SK-N-SH treated with all-trans-retinoic acid at 6 μM for 48 hours (cell line): ENCODE measurements around the gene MED15.
"Not testable (repeated sequence)": the region's sequence is repeated elsewhere in the genome, so short reads cannot be mapped to it uniquely, and the experiment has no call there.

Experiments
- ATAC-seq: fragments of 200-7000 bp; cut with Tn5 transposase; 3 replicates; pipeline ENCODE4 v1.9.1; 2020; ENCODE audit warnings: mild to moderate bottlenecking, moderate library complexity
- ARNTL ChIP-seq: fragments of 450-650 bp; formaldehyde crosslinking; IDR thresholded peaks from 2 replicates; pipeline ENCODE4 v1.5.0; 2020; ENCODE audit warnings: low read depth, mild to moderate bottlenecking, moderate library complexity, borderline replicate concordance
- CREB5 ChIP-seq: fragments of 250-450 bp; sonication (Bioruptor Pico); IDR thresholded peaks from 2 replicates; pipeline ENCODE4 v1.5.1; 2020; ENCODE audit warnings: low read depth, mild to moderate bottlenecking, moderate library complexity
- CSDC2 ChIP-seq: fragments of 250-450 bp; sonication (Bioruptor Pico); IDR thresholded peaks from 2 replicates; pipeline ENCODE4 v1.5.0; 2020; ENCODE audit warnings: mild to moderate bottlenecking, moderate library complexity
- ESRRG ChIP-seq: fragments of 250-450 bp; sonication (Bioruptor Pico); IDR thresholded peaks from 2 replicates; pipeline ENCODE4 v1.6.1; 2021; ENCODE audit warnings: mild to moderate bottlenecking
- ISL1 ChIP-seq: fragments of 250-450 bp; sonication (Bioruptor Pico); IDR thresholded peaks from 2 replicates; pipeline ENCODE4 v2.1.2; 2022; ENCODE audit warnings: mild to moderate bottlenecking, moderate library complexity
- OSR1 ChIP-seq: fragments of 250-450 bp; sonication (Bioruptor Pico); IDR thresholded peaks from 2 replicates; pipeline ENCODE4 v1.8.0; 2022; ENCODE audit warnings: moderate library complexity, mild to moderate bottlenecking, inconsistent platforms
- PATZ1 ChIP-seq: fragments of 250-450 bp; sonication (Bioruptor Pico); IDR thresholded peaks from 2 replicates; pipeline ENCODE4 v1.8.0; 2020; ENCODE audit warnings: mild to moderate bottlenecking, moderate library complexity, borderline replicate concordance
- POU6F1 ChIP-seq: fragments of 250-450 bp; sonication (Bioruptor Pico); IDR thresholded peaks from 2 replicates; pipeline ENCODE4 v1.8.0; 2021; ENCODE audit warnings: low read depth, mild to moderate bottlenecking, moderate library complexity, borderline replicate concordance
- PPARA ChIP-seq: fragments of 250-450 bp; sonication (Bioruptor Pico); IDR thresholded peaks from 2 replicates; pipeline ENCODE4 v1.5.0; 2020; ENCODE audit warnings: mild to moderate bottlenecking, borderline replicate concordance
- RARB ChIP-seq: fragments of 250-450 bp; sonication (Bioruptor Pico); IDR thresholded peaks from 2 replicates; pipeline ENCODE4 v1.8.0; 2021; ENCODE audit warnings: mild to moderate bottlenecking, moderate library complexity
- SNAI2 ChIP-seq: fragments of 250-450 bp; sonication (Bioruptor Pico); IDR thresholded peaks from 2 replicates; pipeline ENCODE4 v1.5.0; 2020; ENCODE audit warnings: mild to moderate bottlenecking, moderate library complexity
- TCF4 ChIP-seq: fragments of 250-450 bp; sonication (Bioruptor Pico); IDR thresholded peaks from 2 replicates; pipeline ENCODE4 v1.8.0; 2021; ENCODE audit warnings: mild to moderate bottlenecking, moderate library complexity, borderline replicate concordance
- TOX ChIP-seq: fragments of 250-450 bp; sonication (Bioruptor Pico); IDR thresholded peaks from 2 replicates; pipeline ENCODE4 v1.8.0; 2021; ENCODE audit warnings: mild to moderate bottlenecking, moderate library complexity, borderline replicate concordance
- TSHZ2 ChIP-seq: fragments of 250-450 bp; sonication (Bioruptor Pico); IDR thresholded peaks from 2 replicates; pipeline ENCODE4 v1.5.0; 2020; ENCODE audit warnings: mild to moderate bottlenecking, moderate library complexity
- ZFP30 ChIP-seq: fragments of 450-650 bp; formaldehyde crosslinking; IDR thresholded peaks from 2 replicates; pipeline ENCODE4 v1.5.0; 2022; ENCODE audit warnings: mild to moderate bottlenecking, moderate library complexity
- ZNF565 ChIP-seq: fragments of 450-650 bp; formaldehyde crosslinking; conservative IDR thresholded peaks from 2 replicates; pipeline ENCODE4 v1.5.0; 2020; ENCODE audit warnings: low read depth, mild to moderate bottlenecking, moderate library complexity
- ZNF8 ChIP-seq: fragments of 450-650 bp; formaldehyde crosslinking; IDR thresholded peaks from 2 replicates; pipeline ENCODE4 v1.5.0; 2020; ENCODE audit warnings: mild to moderate bottlenecking, moderate library complexity

The MED15 gene

DNA sequence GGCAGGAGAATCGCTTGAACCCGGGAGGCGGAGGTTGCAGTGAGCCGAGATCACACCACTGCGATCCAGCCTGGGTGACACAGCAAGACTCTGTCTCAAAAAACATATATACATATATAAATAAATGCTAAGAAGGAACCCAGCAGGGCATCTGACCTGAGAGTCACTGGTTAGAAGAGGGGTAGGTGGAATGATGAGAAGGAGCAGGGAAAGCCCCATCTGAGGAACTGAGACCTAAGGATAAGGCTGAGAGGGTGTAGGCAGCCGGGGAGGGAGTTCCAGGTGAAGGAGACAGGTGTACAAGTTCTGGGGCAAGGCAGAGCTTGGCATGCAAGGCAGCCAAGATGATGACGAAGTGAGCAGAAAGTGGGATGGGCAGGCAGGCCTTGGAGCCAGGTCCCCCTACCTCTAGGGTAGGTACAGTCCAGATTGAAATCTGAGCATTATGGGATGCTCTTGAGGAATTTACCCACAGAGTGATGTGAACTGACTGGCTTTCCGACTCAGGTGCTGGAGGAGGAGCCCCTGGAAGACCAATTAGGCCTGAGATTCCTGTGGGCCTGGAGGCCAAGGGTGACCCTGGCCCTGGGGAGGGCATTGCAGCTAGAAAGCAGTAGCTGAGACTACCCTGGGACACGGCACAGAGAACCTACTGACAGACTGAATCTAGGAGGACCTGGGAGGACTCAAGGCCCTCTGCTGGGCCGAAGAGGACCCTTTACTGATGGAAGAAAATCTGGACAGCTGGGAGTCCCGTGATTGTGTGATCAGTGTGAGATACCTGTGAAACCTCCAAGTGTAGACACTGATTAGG is 34.6 kb upstream of the MED15 start:
- ATAC-seq: no peak
- TF ChIP-seq CSDC2 (CRISPR knock-in tag) (no peak), SNAI2 (no peak), ZNF565 (CRISPR knock-in tag) (no peak), PATZ1 (CRISPR knock-in tag) (no peak), ZFP30 (CRISPR knock-in tag) (no peak), ISL1 (CRISPR knock-in tag) (no peak), PPARA (CRISPR knock-in tag) (no peak), OSR1 (CRISPR knock-in tag) (no peak), TSHZ2 (CRISPR knock-in tag) (no peak), ZNF8 (CRISPR knock-in tag) (no peak), TCF4 (CRISPR knock-in tag) (no peak), RARB (no peak)
- TF ChIP-seq, all 23 proteins: peak for 0

DNA sequence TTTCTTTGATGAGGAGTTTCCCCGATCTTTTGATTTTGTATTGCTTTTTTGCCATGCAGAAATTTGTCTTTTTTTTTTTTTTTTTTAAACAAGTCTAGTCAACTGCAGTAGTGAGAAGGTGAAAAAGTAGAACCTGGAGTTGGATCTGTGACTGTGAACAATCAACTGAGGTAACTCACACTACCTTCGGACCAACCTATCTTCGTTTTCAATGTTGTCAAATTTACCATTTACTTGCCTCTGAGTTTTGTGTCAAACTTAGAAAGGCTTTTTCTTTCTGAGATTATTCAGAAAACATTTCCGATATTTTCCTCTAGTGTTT is 32.3 kb upstream of the MED15 start:
- ATAC-seq: no peak
- TF ChIP-seq ARNTL (no peak), TCF4 (CRISPR knock-in tag) (no peak), ESRRG (CRISPR knock-in tag) (no peak), OSR1 (CRISPR knock-in tag) (no peak), PATZ1 (CRISPR knock-in tag) (no peak), TOX (CRISPR knock-in tag) (no peak)

DNA sequence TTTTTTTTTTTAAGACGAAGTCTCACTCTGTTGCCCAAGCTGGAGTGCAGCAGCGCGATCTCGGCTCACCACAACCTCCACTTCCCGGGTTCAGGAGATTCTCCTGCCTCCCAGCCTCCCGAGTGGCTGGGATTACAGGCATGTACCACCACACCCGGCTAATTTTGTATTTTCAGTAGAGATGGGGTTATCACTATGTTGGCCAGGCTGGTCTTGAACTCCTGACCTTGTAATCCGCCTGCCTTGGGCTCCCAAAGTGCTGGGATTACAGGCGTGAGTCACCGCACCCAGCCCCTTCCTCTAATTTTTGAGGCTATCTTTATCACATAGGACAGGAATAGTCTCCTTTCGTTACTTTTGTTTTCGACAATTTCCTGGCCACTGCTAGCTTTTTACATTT is 31.8 kb upstream of the MED15 start:
- not testable (repeated sequence) for ATAC-seq

GRCh38 chr22:20478059-20478458 is 29.4 kb upstream of the MED15 start:
- not testable (repeated sequence) for ATAC-seq

DNA sequence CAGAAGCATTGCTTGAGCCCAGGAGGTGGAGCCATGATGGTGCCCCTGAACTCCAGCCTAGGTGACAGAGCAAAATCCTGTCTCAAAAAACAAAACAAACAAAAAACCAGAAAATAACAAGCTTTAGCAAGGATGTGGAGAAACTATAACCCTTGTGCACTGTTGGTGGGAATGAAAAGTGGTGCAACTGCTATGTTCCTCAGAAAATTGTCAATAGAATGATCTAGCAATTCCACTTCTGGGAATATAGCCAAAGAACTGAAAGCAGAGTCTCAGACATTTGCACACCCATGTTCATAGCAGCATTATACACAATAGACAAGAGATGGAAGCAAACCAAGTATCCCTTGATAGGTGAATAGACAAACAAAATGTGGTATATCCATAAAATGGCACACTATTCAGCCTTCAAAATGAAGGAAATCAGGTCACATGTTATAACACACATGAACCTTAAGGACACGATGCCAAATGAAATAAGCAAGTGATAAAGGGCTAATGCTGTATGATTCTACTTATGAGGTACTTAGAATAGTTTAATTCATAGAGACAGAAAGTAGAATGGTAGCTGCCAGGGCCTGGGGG is 27.7 kb upstream of the MED15 start:
- TF ChIP-seq ZNF8 (CRISPR knock-in tag): peak; percentile 92
- no peak for TF ChIP-seq POU6F1 (CRISPR knock-in tag)
- no peak for TF ChIP-seq CREB5 (CRISPR knock-in tag)
- no peak for ATAC-seq

DNA sequence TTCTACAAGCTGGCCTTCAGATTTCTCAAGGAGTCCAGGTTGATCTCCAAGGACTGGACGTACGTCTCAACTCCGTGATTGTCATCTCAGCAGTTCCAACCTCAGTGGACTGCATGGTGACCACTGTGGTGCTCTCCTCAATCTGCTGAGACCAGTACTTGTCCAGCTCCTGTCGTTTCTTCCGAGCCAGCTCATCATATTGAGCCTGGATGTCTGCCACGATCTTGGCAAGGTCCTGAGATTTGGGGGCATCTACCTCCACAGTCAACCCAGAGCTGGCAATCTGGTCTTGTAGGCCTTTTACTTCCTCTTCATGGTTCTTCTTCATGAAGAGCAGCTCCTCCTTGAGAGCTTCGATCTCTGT is 24.3 kb upstream of the MED15 start:
- not testable (repeated sequence) for ATAC-seq
